ENCODE measurements around the gene GPRC5A. TPM values are rescaled to one million over a fixed set of nuclear protein-coding genes. Genes with fewer than 3 reads are reported as not detected.

GPRC5A gene
- total and polyA plus RNA-seq, 4 donors = 4.6 to 86.0 (median 22.5) TPM

- intact Hi-C loops (cut with DNase I) = loop anchor here in 1 of 2 donors (10.0 kb wide), 1 partner anchor 1882 kb away; a partner anchor contains a TSS
- Histone ChIP-seq H3K27ac (ENCODE audit: low read depth in 1 of 2, low read length in 2 of 2) (peak overlapping the region; percentile 81 to 86), H3K4me3 (ENCODE audit: low read length in 2 of 2) (peak overlapping the region; percentile 23 to 93), H3K9me3 (ENCODE audit: control insufficient read depth, low read length) (no peaks in the 10 kb centered on the region), H3K36me3 (ENCODE audit: control insufficient read depth in 1 of 2, insufficient read depth in 2 of 2, low read length in 1 of 2) (no peaks in the 10 kb centered on the region), H3K4me1 (ENCODE audit: control insufficient read depth in 1 of 2, insufficient read depth in 2 of 2, low read length in 2 of 2) (no peaks in the 10 kb centered on the region), H3K27me3 (ENCODE audit: control insufficient read depth in 1 of 2, insufficient read depth in 2 of 2, low read length in 1 of 2) (no peaks in the 10 kb centered on the region)
- 9 to 11% methylated on average over 10 of the region's 10 CpGs for WGBS, 2 donors
- ATAC-seq (ENCODE audit: low FRiP score) (no peak), DNase-seq (no peak)
Observed at GRCh38 chr12:12892681-12893141, 1.3 kb downstream of the GPRC5A start.

GRCh38 chr12:12893438-12893837 is 2.1 kb downstream of the GPRC5A start:
- ATAC-seq (ENCODE audit: low FRiP score) (no peak), DNase-seq (no peak)
- 13 to 22% methylated on average over 5 of the region's 5 CpGs for WGBS, 2 donors
- Histone ChIP-seq H3K36me3 (ENCODE audit: control insufficient read depth in 1 of 2, insufficient read depth in 2 of 2, low read length in 1 of 2) (no peaks in the 10 kb centered on the region), H3K27me3 (ENCODE audit: control insufficient read depth in 1 of 2, insufficient read depth in 2 of 2, low read length in 1 of 2) (no peaks in the 10 kb centered on the region), H3K4me3 (ENCODE audit: low read length in 2 of 2) (peak overlapping the region; percentile 23 to 93), H3K4me1 (ENCODE audit: control insufficient read depth in 1 of 2, insufficient read depth in 2 of 2, low read length in 2 of 2) (no peaks in the 10 kb centered on the region), H3K9me3 (ENCODE audit: control insufficient read depth, low read length) (no peaks in the 10 kb centered on the region), H3K27ac (ENCODE audit: low read depth in 1 of 2, low read length in 2 of 2) (peak overlapping the region in 1 of 2 donors; percentile 81)
- intact Hi-C loops (cut with DNase I) = loop anchor here in 1 of 2 donors (10.0 kb wide), 1 partner anchor 1881 kb away; a partner anchor contains a TSS

- intact Hi-C loops (cut with DNase I) = loop anchor here in 1 of 2 donors (10.0 kb wide), 1 partner anchor 1879 kb away; a partner anchor contains a TSS
- H3K27ac ChIP-seq (ENCODE audit: low read depth in 1 of 2, low read length in 2 of 2) = peak overlapping the region in 1 of 2 donors; percentile 64
- no peak overlapping the region for H3K4me3 ChIP-seq (ENCODE audit: low read length in 2 of 2)
- WGBS, 2 donors = 3 to 5% methylated on average over 2 of the region's 2 CpGs
- no peaks in the 10 kb centered on the region for H3K36me3 ChIP-seq (ENCODE audit: control insufficient read depth in 1 of 2, insufficient read depth in 2 of 2, low read length in 1 of 2)
- DNase-seq = no peak
- no peaks in the 10 kb centered on the region for H3K9me3 ChIP-seq (ENCODE audit: control insufficient read depth, low read length)
- no peaks in the 10 kb centered on the region for H3K27me3 ChIP-seq (ENCODE audit: control insufficient read depth in 1 of 2, insufficient read depth in 2 of 2, low read length in 1 of 2)
- ATAC-seq (ENCODE audit: low FRiP score) = no peak
- peaks cover 2 to 3% of the 10 kb centered on the region in 2 donors for H3K4me1 ChIP-seq (ENCODE audit: control insufficient read depth in 1 of 2, insufficient read depth in 2 of 2, low read length in 2 of 2)
Observed at GRCh38 chr12:12896260-12896659, 4.9 kb downstream of the GPRC5A start.

GRCh38 chr12:12897302-12897701 is 5.9 kb downstream of the GPRC5A start:
- H3K4me1 ChIP-seq (ENCODE audit: control insufficient read depth in 1 of 2, insufficient read depth in 2 of 2, low read length in 2 of 2) = peaks cover 2 to 3% of the 10 kb centered on the region in 2 donors
- H3K9me3 ChIP-seq (ENCODE audit: control insufficient read depth, low read length) = no peaks in the 10 kb centered on the region
- H3K27ac ChIP-seq (ENCODE audit: low read depth in 1 of 2, low read length in 2 of 2) = peak overlapping the region in 1 of 2 donors; percentile 90
- ATAC-seq (ENCODE audit: low FRiP score) (no peak), DNase-seq (no peak)
- no peaks in the 10 kb centered on the region for H3K36me3 ChIP-seq (ENCODE audit: control insufficient read depth in 1 of 2, insufficient read depth in 2 of 2, low read length in 1 of 2)
- intact Hi-C loops (cut with DNase I) = loop anchor here in 1 of 2 donors (10.0 kb wide), 1 partner anchor 1877 kb away; a partner anchor contains a TSS
- no peak overlapping the region for H3K4me3 ChIP-seq (ENCODE audit: low read length in 2 of 2)
- 63% methylated on average over 6 of the region's 6 CpGs for WGBS, 2 donors
- no peaks in the 10 kb centered on the region for H3K27me3 ChIP-seq (ENCODE audit: control insufficient read depth in 1 of 2, insufficient read depth in 2 of 2, low read length in 1 of 2)

GRCh38 chr12:12898136-12898717 is 6.9 kb downstream of the GPRC5A start:
- Histone ChIP-seq H3K36me3 (ENCODE audit: control insufficient read depth in 1 of 2, insufficient read depth in 2 of 2, low read length in 1 of 2) (no peaks in the 10 kb centered on the region), H3K4me3 (ENCODE audit: low read length in 2 of 2) (no peak overlapping the region), H3K27me3 (ENCODE audit: control insufficient read depth in 1 of 2, insufficient read depth in 2 of 2, low read length in 1 of 2) (no peaks in the 10 kb centered on the region), H3K27ac (ENCODE audit: low read depth in 1 of 2, low read length in 2 of 2) (peak overlapping the region; percentile 69 to 90), H3K4me1 (ENCODE audit: control insufficient read depth in 1 of 2, insufficient read depth in 2 of 2, low read length in 2 of 2) (peaks cover 2 to 3% of the 10 kb centered on the region in 2 donors), H3K9me3 (ENCODE audit: control insufficient read depth, low read length) (no peaks in the 10 kb centered on the region)
- 33 to 44% methylated on average over 9 of the region's 9 CpGs for WGBS, 2 donors
- ATAC-seq (ENCODE audit: low FRiP score) (no peak), DNase-seq (no peak)
- intact Hi-C loops (cut with DNase I) = loop anchor here in 1 of 2 donors (10.0 kb wide), 1 partner anchor 1877 kb away; a partner anchor contains a TSS

- intact Hi-C loops (cut with DNase I) = loop anchor here in 1 of 2 donors (10.0 kb wide), 1 partner anchor 1876 kb away; a partner anchor contains a TSS
- peak overlapping the region; percentile 77 to 79 for H3K27ac ChIP-seq (ENCODE audit: low read depth in 1 of 2, low read length in 2 of 2)
- no peaks in the 10 kb centered on the region for H3K27me3 ChIP-seq (ENCODE audit: control insufficient read depth in 1 of 2, insufficient read depth in 2 of 2, low read length in 1 of 2)
- DNase-seq (no peak), ATAC-seq (ENCODE audit: low FRiP score) (no peak)
- H3K9me3 ChIP-seq (ENCODE audit: control insufficient read depth, low read length) = no peaks in the 10 kb centered on the region
- peaks cover 2 to 7% of the 10 kb centered on the region in 2 donors for H3K4me1 ChIP-seq (ENCODE audit: control insufficient read depth in 1 of 2, insufficient read depth in 2 of 2, low read length in 2 of 2)
- 47 to 48% methylated on average over 8 of the region's 8 CpGs for WGBS, 2 donors
- no peak overlapping the region for H3K4me3 ChIP-seq (ENCODE audit: low read length in 2 of 2)
- H3K36me3 ChIP-seq (ENCODE audit: control insufficient read depth in 1 of 2, insufficient read depth in 2 of 2, low read length in 1 of 2) = no peaks in the 10 kb centered on the region
Observed at GRCh38 chr12:12898911-12899511, 7.6 kb downstream of the GPRC5A start.

- H3K27ac ChIP-seq (ENCODE audit: low read depth in 1 of 2, low read length in 2 of 2) = peak overlapping the region; percentile 89 to 91
- H3K27me3 ChIP-seq (ENCODE audit: control insufficient read depth in 1 of 2, insufficient read depth in 2 of 2, low read length in 1 of 2) = no peaks in the 10 kb centered on the region
- DNase-seq (peak in 1 of 2 donors; percentile 55), ATAC-seq (ENCODE audit: low FRiP score) (no peak)
- H3K9me3 ChIP-seq (ENCODE audit: control insufficient read depth, low read length) = no peaks in the 10 kb centered on the region
- intact Hi-C loops (cut with DNase I) = loop anchor here (10.0 kb wide), 2 partner anchors 175 to 1875 kb away; a partner anchor contains a TSS
- no peak overlapping the region for H3K4me3 ChIP-seq (ENCODE audit: low read length in 2 of 2)
- H3K36me3 ChIP-seq (ENCODE audit: control insufficient read depth in 1 of 2, insufficient read depth in 2 of 2, low read length in 1 of 2) = no peaks in the 10 kb centered on the region
- peaks cover 2 to 7% of the 10 kb centered on the region in 2 donors for H3K4me1 ChIP-seq (ENCODE audit: control insufficient read depth in 1 of 2, insufficient read depth in 2 of 2, low read length in 2 of 2)
- 35 to 43% methylated on average over 10 of the region's 10 CpGs for WGBS, 2 donors
Observed at GRCh38 chr12:12899530-12900380, 8.4 kb downstream of the GPRC5A start.

GRCh38 chr12:12900786-12901157 is 9.4 kb downstream of the GPRC5A start:
- 3 to 15% methylated on average over 2 of the region's 2 CpGs for WGBS, 2 donors
- Histone ChIP-seq H3K4me1 (ENCODE audit: control insufficient read depth in 1 of 2, insufficient read depth in 2 of 2, low read length in 2 of 2) (peaks cover 2 to 7% of the 10 kb centered on the region in 2 donors), H3K27ac (ENCODE audit: low read depth in 1 of 2, low read length in 2 of 2) (peak overlapping the region; percentile 71 to 99)

More at GRCh38 chr12:12900786-12901157, 9.4 kb downstream of the GPRC5A start:
- Histone ChIP-seq H3K27me3 (ENCODE audit: control insufficient read depth in 1 of 2, insufficient read depth in 2 of 2, low read length in 1 of 2) (no peaks in the 10 kb centered on the region), H3K4me3 (ENCODE audit: low read length in 2 of 2) (no peak overlapping the region), H3K36me3 (ENCODE audit: control insufficient read depth in 1 of 2, insufficient read depth in 2 of 2, low read length in 1 of 2) (no peaks in the 10 kb centered on the region), H3K9me3 (ENCODE audit: control insufficient read depth, low read length) (no peaks in the 10 kb centered on the region)
- intact Hi-C loops (cut with DNase I) = loop anchor here in 1 of 2 donors (10.0 kb wide), 1 partner anchor 176 kb away; no protein-coding TSS in a partner anchor
- DNase-seq (no peak), ATAC-seq (ENCODE audit: low FRiP score) (no peak)

Data from aorta (tissue), 5 donors.